ENCODE measurements around the gene FFAR4.

Gene FFAR4

DNA sequence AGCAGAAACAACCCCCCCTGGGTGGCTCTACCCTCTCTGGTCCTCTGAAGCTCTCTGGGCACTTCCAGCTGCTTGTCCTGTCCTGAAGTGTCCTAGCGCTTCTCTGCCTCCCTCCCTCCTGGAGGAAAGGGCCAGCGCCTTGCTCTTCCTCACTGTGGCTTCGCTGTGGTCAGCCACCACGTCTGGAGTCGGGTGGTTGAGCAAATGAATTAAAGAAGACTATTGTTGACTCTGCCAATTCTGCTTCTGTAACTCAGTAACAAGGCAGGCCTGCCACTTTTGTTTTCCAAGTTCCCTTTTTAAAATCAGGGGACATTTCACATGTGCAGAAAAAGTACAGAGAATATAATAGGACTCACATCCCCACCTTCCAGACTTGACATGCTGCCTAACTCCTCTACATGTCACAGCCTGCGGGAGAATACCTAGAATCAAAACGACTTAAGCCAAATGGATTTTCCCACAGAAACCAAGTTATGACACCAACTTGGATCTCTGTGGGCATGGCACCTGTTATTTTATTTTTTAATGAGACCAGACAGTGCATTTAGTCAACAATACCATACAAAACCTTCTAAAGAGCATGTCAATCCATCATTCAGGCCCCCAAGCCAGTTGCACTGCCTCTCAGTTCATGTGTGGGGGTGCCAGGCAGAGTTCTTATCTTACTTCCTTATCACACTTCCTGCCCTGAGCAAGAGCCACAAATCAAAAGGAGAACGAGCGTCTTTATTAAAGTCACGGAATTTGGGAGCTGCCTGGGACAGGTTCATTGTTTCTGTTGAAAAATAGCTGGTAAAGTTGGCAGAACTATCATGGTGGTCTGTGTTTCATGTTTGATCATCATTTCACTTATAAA lies 6.8 kb downstream of the FFAR4 start:
- DNase-seq: no peak

DNA sequence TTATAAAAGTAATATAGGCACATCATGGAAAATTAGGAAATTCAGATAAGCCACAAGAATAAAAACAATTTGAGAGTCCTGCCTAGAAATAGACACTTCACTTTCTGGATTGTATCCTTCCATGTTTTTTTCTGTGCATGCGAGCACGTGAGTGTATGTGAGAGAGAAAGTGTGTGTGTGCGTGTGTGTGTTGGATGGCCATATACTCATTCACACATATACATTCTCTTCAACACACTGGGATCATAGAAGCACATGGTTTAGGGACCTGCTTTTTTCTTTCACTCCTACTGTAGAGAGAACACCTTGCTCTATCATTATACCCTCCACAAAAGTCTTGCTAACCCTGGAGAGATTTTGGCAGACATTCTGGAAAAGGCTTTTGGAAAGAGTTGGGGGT lies 7.5 kb downstream of the FFAR4 start:
- no peak for DNase-seq

DNA sequence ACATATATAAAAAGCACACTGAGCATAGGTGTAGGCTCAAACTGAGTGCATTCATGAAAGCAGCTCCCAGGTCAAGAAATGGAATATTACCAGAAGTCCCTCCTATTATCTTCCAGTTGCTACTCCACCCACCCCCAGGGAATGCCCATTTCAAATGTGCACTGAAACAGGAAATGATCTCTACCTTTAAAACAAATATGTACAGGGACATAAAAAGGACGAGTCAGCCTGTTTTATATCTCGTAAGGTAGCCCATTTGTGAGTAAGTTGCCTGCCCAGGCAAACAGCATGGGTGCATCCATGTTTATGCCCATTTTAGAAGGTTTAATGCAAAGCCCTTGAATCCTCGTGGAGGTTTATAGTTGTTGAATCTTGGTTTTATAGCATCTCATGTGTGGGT lies 10.4 kb downstream of the FFAR4 start:
- no peak for DNase-seq

DNA sequence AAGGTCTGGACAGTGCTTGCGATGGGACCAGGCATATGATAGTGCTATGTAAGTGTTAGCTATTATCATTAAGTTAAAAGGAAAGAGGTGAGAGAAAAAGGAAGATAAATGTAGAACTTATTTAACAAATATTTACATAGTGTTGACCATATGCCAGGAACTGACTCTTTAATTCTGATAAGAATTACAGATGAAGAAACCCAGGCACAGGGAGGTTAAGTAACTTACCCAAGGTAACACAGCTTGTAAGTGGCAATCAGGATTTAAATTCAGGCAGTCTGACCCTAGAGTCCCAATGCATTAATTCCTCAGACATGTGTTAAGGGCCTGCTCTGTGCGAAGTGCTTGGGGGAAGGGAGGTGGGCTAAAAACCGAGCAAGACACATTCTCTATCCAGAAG lies 11.1 kb downstream of the FFAR4 start:
- DNase-seq: no peak

DNA sequence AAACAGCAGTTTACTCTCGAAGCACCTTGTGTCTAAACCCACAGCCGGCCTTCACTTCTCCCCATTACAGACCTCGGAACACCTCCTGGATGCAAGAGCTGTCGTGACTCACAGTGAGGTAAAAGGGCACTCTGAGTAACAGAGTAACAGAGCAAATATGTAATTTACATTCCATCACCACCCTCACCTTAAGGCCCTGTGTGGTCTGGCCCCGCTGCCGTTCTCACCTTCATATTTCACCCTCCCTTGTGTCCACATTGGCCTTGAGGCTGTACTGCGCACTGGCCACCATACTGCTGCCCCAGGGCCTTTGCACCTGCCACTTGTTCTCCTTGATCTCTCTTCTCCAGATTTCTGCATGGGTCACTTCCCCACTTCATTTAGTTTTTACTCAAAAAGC lies 12.6 kb downstream of the FFAR4 start:
- DNase-seq: no peak

DNA sequence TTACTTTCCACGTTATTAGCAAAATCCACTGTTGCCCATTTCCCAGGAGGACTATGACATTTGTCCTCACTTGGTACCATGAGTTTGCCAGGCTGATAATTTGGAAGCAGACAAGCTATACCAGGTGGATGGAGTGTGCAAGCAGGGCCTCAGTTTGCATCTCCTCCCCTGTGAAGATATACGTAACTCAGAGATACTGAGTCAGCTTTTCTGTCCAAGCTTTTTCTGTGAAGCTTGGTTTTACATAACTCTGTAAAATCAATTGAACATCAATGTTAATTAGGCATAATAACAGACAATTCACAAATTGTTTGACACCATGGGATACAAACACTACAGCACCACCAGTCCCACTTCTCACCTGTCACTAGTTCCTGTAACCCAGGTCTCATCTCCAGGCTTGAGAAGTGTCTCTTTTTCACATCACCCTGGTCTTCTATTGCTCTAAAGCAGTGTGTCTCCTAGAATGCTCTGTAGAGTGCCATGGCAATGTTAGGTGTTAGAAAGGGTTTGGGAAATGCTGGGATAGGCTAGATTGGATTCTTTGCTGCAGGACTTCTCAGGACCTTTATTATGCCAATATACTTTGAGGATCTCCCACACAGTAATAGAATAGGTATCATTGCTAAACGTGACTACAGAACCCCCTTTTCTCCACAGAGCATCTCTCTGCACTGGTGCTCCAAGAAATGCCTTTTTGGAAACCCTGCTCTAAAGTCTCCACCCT lies 13.7 kb downstream of the FFAR4 start:
- DNase-seq: no peak

DNA sequence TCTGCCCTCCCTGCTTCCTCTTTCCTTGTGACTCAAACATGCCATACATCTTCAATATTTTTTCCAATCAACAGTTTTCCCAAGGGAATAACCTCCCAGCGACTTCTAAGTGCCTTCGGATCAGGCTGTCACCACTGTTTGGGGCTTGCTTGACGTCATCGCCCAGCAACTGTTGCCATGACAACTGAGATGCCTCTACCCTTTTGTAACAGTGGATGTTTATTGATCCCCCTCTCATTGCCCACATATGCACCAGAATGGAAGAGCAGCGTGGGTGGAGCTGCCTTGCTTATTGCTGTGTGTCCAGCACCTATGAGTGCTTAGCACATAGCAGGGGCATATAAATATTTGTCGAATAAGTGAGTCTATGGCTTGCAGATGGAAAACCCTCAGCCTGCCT lies 14.4 kb downstream of the FFAR4 start:
- DNase-seq: no peak

DNA sequence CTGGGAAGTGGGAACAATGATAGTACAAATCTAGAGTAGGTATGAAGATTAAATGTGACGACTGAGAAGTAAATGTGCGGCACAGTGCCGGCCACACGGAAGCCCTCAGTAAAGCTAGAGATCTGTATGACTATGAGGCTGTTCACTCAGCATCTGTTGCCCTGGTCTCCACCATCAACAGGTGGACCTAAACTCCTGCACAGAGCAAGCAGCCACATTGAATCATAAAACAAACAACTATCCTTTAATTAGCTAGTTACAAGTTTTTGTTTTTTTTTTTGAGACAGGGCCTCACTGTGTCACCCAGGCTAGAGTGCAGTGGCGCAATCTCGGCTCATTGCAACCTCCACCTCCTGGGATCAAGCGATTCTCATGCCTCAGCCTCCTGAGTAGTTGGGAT lies 18.0 kb downstream of the FFAR4 start:
- no peak for DNase-seq

DNA sequence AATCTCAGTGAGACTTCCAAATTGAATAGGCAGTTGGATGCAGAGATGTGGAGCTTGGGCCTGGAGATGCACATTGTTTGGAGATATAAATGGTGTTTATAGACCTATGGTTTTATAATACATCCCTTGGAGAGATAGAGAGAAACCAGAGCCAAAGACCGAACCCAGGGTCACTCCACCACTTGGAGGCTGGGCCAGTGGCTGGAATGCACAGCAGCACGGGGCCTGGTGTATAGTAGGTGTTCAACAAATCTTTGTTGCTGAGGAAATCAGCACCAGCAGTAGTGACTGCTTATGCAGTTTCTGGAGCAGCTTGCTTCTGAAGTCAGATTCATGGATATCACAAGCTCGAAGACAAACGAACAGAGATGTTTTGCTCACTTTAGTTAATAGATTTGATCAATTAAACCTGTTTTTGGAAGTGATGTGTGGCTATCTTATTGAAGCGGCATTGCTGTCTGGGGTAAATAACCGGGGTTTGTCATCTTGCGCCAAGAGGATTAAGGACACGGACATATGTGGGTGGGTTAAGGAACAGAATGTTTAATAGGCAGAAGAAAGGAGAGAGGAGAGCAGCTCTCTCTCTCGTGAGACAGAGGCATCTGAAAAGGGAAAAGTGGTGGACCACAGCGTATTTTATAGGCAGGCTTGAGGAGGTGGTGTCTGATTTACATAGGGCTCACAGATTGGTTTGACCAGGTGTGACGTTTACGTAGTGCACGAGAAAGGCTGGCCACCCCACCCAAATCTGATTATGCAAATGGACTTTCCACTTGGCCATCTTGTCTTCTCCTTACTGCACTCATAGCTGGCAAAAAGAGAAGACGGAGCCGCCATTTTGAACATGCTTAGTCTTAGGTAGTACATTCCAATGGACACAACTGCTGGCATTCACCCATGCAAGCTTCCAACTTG lies 23.4 kb downstream of the FFAR4 start:
- DNase-seq: no peak

DNA sequence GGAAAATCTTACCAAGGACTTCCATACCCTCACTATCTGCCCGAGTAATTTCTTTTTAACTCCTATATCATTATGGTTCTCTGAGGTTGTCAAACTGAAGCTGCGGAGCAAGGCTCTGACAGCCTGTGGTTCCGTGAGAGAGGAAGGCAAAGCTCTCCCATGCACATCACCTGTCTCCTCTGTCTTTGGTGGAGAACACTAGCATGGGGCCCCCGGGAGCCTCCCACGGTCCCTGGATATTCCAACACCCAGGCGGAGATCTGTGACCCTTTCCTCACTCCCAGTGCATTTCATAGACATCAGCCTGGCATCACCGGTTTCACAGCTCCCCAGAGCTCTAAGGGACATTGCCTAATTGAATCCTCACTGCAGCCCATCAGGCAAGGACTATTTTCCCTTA lies 24.2 kb downstream of the FFAR4 start:
- no peak for DNase-seq

DNA sequence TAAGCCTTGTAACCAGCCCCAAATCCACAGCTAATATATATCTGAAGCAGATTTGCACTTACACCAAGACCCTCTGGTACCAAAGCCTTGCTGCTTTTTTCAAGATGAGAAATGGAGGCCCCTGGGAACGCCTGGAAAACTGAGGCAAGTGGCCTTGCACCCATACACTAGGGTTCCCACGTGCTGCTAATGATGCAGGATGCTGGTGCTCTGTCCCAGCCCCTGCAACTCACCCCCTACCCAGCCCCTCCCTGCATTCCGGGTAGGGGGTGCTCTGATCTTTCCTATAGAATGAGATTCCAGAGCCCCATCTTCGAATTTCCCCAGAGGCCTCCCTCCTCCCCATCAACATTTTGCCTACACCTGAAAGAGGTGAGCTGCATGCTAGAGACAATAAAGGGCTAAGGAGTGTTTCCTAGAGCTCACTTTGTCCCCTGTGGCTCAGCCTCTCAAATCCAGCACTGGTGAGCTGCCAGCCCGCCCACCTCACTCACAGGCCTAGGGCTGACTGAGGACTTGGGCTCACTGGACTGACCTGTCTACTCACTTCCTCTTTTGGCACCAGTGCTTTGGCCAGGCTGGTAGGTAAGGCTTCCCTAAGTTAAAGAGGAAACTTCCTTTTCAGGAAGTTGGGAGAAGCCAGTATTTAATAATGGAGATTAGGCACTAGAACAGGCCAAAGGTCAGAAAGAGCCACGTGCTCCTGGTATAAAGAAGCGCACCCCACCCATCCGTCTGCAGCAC lies 24.8 kb downstream of the FFAR4 start:
- DNase-seq: no peak

DNA sequence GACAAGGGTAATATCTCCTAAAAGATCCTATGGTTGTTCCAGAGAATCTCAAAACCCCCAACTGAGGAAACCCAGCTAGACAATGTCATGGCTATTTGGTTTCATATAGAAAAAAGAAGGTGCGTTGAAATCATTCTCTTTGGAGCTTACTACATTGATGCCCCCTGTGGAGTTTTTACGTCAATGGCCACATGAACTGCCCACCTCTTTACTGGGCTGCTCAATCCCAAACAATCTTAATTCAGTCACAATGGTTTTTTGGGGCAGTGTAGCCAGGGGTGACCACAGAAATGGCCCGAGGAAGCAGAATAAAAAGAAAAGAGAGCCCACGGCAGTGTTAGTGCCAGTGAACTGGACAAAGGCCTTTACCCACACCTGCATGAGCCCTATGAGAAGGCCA lies 26.8 kb downstream of the FFAR4 start:
- no peak for DNase-seq

DNA sequence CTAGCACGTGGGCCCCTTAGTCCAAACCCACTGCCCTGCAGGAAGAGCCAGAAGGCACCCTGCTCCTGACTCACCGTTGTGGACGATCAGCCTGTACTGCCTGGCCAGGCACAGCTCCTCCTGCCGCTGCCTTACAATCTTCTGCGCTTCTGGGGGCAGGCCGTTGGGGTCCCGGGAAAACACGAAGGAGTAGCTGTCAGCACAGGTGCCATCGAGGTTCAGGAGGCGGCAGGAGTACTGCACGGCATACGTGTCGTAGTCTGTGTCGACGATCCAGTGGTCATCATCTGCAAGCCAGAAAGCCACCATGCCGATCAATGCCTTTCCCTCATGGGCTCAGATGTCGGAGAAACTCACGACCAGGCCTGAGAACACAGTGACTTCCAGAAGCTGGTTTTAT lies 27.3 kb downstream of the FFAR4 start:
- no peak for DNase-seq

DNA sequence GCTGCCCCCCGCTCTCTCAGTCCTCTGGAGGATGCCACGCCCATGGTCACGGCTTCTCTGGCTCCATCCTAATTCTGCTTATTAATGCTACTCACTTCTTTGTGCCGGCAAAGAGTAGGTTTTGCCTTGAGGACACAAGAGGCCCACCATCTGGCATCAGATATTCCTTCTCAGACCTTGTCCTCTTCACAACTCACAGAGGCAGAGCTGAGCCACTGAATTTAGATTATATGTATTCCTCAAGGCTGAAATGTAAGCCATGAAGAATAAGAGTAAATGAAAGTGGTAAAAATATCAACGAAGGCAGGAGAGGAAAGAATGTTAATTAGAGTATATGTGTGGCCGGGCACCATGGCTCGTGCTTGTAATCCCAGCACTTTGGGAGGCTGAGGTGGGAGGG lies 28.1 kb downstream of the FFAR4 start:
- no peak for DNase-seq

DNA sequence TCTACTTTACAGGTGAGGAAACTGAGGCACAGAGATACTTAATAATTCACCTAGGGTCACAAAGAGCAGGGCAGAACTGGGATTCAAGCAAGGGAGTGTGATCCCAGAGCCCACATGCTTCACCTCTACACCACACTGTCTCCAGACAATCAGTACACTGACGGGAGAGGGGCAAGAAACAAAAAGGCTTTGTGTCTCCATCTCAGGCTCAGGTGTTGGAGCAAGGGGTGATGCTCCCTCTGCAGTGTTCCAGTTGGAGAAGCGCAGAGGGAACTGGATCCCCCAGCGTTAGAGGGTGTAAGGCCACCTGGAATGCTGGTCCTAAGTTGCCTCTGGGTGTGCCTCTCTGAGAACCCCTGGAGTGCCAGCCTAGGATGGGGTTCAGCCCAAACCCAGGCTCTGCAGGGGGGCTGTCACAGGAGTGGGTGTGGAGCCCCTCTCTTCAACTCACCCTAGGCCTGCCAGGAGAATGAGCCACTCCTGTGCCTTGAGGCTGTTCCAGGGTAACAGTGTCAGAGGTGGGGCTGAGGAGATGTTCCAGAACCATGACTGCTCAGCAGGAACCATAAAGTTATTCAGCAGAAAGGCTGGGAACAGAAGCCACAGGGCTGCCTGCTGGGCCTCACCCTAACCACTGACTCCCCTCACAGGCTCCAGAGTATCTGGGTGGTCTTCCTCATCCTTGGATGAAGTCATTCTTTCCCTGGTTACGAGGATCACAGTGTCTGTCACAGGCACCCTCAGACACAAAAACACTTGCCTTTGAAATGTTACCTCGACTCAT lies 29.1 kb downstream of the FFAR4 start:
- no peak for DNase-seq

DNA sequence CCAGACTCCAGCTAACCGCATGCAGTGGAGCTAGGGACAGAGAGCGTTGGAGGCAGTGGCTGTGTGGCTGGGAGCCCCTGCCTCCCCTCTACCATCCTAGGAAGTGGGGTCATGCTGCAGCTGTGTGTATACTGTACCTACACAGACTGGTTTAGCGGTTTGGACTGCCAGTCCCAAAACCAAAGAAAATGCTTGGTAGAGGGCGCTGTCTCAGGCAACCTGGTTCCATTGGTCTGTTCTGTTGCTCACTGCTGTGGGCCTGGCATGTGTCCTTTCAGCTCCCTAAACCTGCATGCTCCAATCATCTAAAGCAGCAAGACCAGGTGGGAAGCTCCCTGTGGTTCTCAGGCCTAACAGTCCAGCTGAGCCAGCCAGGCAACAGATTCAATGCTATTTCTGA lies 30.1 kb downstream of the FFAR4 start:
- DNase-seq: no peak

DNA sequence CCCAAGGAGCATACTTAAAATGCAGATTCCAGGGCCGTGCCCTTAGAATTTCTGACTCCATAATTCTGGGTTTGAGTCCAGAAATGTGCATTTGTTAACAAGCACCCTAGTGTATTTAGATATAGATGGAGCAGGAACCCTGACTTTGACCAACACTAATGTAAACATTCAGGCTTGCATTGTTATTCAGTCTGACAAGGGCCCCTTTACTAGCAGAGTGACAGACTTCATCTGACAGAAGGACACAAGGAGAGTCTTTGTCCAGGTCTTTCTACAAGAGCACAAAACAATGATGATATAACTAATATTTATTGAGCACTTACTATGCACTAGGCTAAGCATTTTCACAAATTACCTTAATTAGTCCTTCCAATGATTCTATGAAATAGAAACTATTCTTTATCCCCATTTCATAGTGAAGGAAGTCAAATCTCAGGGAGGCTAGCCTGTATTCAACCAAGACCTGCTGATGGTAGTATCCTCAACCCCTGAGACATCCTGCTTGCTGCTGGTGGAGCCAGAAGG lies 30.7 kb downstream of the FFAR4 start:
- no peak for DNase-seq

DNA sequence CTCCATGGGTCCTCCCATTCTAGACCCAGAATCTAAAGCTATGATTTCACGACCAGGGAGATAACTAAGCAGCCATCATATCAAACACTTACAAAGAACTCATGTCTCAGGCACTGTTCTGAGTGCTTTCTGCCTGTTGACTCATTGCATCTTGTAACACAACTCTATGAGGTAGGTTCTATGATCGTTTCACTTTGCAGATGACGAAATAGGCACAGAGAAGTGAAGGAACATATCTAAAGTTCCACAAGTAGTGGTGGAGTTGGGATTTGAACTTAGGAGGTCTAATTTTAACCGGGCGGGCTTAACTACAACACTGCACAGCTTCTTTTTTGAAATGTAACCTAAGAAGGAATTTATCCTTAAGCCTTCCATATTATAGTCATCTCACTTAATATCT lies 31.7 kb downstream of the FFAR4 start:
- DNase-seq: no peak

DNA sequence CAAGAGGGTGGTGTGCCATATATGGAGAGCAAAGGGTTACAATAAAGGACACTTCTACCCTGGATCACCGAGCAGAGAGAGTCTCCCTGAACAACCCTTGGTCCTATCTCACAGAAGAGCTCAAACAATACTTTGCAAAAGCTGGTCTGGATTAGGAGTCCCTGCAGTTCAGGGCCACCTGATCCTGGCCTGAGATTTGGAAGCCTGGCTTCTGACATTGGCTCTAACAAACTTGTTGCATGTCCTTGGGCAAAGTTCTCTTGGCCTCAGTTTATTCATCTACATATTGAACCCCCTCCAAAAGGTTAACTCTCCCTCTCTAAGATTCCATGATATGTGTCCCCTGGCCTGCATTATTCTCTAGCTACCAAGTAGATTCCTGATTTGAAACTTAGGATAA lies 32.9 kb downstream of the FFAR4 start:
- DNase-seq: no peak

DNA sequence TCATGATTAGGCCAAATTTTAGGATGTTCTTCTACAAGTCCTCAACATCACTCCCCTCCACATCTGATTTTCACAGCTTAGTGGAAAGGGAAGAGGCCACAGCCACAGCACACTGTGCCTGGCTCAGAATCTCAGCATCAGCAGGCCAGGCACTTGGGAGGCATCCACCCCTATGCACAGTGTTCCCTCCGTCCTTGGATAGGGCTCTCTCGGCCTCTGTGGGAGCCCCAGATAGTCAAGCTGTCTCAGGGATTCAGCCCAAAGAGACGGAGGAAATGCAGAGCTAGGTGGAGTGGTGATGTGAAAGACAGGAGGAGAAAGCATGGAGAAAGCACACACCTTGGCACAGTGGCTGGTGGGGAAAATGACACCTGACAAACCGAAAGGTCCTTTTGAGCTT lies 33.3 kb downstream of the FFAR4 start:
- DNase-seq: no peak

DNA sequence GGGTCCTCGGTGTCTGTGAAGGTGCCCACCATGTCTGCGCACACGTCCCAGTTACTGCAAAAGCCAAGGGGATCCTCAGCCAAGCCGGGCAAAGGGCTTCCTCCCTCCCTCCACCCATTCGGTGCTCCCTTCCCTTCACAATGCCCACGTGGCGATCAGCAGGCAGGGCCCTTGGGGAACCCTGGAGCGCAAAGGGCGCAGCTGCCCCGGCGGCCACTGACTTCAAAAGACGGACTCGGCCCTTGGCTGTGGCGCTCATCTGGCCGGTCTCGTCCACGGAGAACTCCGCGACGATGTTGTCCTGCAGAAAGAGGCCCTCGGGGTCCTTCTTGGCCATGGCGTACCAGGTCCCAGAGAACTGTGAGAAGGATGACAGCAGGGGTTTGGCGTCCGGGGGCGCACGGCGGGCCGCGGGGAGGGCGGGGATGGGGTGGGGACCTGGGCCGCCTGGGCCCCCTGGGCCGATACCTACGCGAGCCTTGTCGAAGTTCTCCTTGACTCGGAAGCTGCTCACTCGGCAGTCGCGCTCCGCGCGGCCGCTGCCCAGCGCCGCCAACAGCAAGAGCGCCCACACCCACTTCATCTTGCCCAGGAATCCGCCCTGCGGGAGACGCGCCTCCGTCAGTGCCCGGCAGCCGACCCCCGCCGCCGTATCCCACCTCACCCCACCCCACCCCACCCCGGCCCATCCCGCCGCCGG lies 34.1 kb downstream of the FFAR4 start:
- no peak for DNase-seq

Data from NCI-H446 (cell line).